Loucy (cell line): ENCODE results near the gene OPHN1.

Experiments used
- H2AFZ ChIP-seq: fragments of 200-600 bp; sonication (generic); 2 replicates; pipeline ENCODE4 v1.6.0; 2016; ENCODE audit warnings: antibody characterized with exemption, mild to moderate bottlenecking, low read length, moderate library complexity
- H3F3A ChIP-seq: fragments of 200-600 bp; 2 replicates; pipeline ENCODE4 v1.6.0; 2016; ENCODE audit warnings: antibody characterized with exemption, low read depth, mild to moderate bottlenecking
- H3K27me3 ChIP-seq: fragments of 200-600 bp; sonication (generic); 2 replicates; pipeline ENCODE4 v1.6.1; 2014; ENCODE audit warnings: low read length, mild to moderate bottlenecking; ENCODE audit not compliant: insufficient read depth, poor library complexity, severe bottlenecking
- H3K36me3 ChIP-seq: fragments of 200-600 bp; sonication (generic); 2 replicates; pipeline ENCODE4 v1.6.1; 2016; ENCODE audit warnings: low read length; ENCODE audit not compliant: insufficient read depth
- H3K4me1 ChIP-seq: fragments of 200-600 bp; sonication (generic); 2 replicates; pipeline ENCODE4 v1.5.1; 2014; ENCODE audit warnings: low read length, mild to moderate bottlenecking; ENCODE audit not compliant: insufficient read depth, poor library complexity, severe bottlenecking
- H3K4me2 ChIP-seq: fragments of 200-600 bp; sonication (generic); 2 replicates; pipeline ENCODE4 v1.6.0; 2014; ENCODE audit warnings: antibody characterized with exemption, low read length, low read depth, mild to moderate bottlenecking; ENCODE audit not compliant: poor library complexity, severe bottlenecking
- H3K4me3 ChIP-seq: fragments of 200-600 bp; sonication (generic); 2 replicates; pipeline ENCODE4 v1.5.1; 2014; ENCODE audit warnings: low read length, mild to moderate bottlenecking, mixed read lengths; ENCODE audit not compliant: poor library complexity, severe bottlenecking
- H3K79me2 ChIP-seq: fragments of 200-600 bp; sonication (generic); 2 replicates; pipeline ENCODE4 v1.6.1; 2014; ENCODE audit warnings: low read length; ENCODE audit not compliant: insufficient read depth
- H3K9ac ChIP-seq: fragments of 200-600 bp; sonication (generic); 2 replicates; pipeline ENCODE4 v1.6.0; 2014; ENCODE audit warnings: mild to moderate bottlenecking, low read depth, low read length, moderate library complexity; ENCODE audit not compliant: poor library complexity, severe bottlenecking
- H3K9me2 ChIP-seq: fragments of 200-600 bp; sonication (generic); replicated peaks from 2 replicates; pipeline ENCODE4 v1.6.1; 2016; ENCODE audit warnings: low read depth, low read length, mixed read lengths
- H3K9me3 ChIP-seq: fragments of 200-600 bp; sonication (generic); 2 replicates; pipeline ENCODE4 v1.6.1; 2014; ENCODE audit warnings: mild to moderate bottlenecking, antibody characterized with exemption, low read length, low read depth; ENCODE audit not compliant: insufficient read depth
- H4K20me1 ChIP-seq: fragments of 200-600 bp; sonication (generic); 2 replicates; pipeline ENCODE4 v1.6.0; 2014; ENCODE audit warnings: antibody characterized with exemption, low read length, mild to moderate bottlenecking; ENCODE audit not compliant: insufficient read depth, poor library complexity, severe bottlenecking
- EZH2phosphoT487 ChIP-seq: fragments of 200-600 bp; IDR thresholded peaks from 2 replicates; pipeline ENCODE4 v1.6.1; 2018; ENCODE audit warnings: antibody characterized with exemption, mild to moderate bottlenecking, moderate library complexity, borderline replicate concordance
- TF ChIP-seq, protein P1 (sequence below): fragments of 200-600 bp; sonication (generic); conservative IDR thresholded peaks from 2 replicates; pipeline ENCODE4 v1.5.1; 2014; ENCODE audit warnings: mild to moderate bottlenecking, antibody characterized with exemption, low read length

The OPHN1 gene

DNA sequence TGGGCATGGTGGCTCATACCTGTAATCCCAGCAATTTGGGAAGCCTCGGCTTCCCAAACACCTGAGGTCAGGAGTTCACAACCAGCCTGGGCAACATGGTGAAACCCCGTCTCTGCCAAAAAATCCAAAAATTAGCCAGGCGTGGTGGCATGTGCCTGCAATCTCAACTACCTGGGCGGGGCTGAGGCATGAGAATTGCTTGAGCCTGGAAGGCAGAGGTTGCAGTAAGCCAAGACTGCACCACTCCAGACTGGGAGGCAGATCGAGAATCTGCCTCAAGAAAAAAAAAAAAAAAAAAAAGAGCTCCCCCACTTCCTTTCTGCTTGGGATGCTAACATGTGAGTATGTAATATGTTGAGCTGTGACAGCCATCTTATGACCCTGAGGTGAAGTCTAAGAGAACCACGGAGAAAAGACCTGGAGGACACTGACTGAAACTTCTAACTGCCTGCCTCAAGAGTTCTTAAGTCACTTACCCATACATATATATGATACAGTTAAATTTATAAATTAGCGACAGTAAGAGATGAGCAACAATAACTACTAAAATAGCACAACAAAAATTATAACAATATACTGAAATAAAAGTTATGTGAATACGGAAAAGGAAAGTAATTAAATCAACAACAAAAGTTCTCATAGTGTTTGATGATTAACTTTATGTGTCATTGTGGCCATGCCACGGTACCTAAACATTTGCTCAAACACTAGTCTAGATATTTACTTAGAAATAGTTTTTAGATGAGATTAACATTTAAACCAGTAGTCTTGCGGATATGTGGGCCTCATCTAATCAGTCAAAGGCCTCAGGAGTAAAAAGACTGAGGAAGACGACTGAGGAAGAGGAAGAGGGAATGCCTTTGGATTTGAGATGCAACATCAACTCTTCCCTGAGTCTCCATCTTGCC is 178.3 kb downstream of the OPHN1 start:
- Histone ChIP-seq H3K9me3 (no peaks in the 10 kb centered on the region), H2AFZ (no peak overlapping the region), H4K20me1 (no peaks in the 10 kb centered on the region), H3K4me3 (no peak overlapping the region), H3K9ac (no peak overlapping the region), H3K79me2 (no peaks in the 10 kb centered on the region), H3F3A (no peaks in the 10 kb centered on the region), H3K9me2 (no peaks in the 10 kb centered on the region), H3K4me1 (no peaks in the 10 kb centered on the region), H3K36me3 (no peaks in the 10 kb centered on the region), H3K27me3 (no peaks in the 10 kb centered on the region), H3K4me2 (no peak overlapping the region)
- TF ChIP-seq EZH2phosphoT487 = no peak
- TF ChIP-seq, protein P1, sequence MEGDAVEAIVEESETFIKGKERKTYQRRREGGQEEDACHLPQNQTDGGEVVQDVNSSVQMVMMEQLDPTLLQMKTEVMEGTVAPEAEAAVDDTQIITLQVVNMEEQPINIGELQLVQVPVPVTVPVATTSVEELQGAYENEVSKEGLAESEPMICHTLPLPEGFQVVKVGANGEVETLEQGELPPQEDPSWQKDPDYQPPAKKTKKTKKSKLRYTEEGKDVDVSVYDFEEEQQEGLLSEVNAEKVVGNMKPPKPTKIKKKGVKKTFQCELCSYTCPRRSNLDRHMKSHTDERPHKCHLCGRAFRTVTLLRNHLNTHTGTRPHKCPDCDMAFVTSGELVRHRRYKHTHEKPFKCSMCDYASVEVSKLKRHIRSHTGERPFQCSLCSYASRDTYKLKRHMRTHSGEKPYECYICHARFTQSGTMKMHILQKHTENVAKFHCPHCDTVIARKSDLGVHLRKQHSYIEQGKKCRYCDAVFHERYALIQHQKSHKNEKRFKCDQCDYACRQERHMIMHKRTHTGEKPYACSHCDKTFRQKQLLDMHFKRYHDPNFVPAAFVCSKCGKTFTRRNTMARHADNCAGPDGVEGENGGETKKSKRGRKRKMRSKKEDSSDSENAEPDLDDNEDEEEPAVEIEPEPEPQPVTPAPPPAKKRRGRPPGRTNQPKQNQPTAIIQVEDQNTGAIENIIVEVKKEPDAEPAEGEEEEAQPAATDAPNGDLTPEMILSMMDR = no peak

DNA sequence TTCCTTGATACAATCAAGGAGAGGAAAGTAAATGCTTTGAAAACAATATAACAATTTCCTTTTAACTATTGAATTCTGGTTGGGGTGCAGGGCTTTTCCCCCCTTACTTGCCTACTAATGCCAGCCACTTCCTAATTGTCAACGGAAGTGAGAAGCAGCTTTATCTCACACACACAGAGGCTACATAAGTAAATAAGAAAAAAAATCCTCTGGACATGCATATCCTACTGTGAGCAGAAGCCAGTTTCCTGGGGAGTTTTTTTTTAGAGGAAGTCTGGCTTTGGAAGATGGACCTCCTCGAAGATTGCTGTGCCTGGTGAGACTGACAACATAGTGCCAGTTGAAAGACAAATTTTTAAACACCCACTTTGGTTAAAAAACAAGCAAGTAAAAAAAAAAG is 180.6 kb downstream of the OPHN1 start:
- Histone ChIP-seq H3K9me2 (no peaks in the 10 kb centered on the region), H2AFZ (no peak overlapping the region), H4K20me1 (no peaks in the 10 kb centered on the region), H3F3A (no peaks in the 10 kb centered on the region), H3K4me2 (no peak overlapping the region), H3K27me3 (no peaks in the 10 kb centered on the region), H3K9ac (no peak overlapping the region), H3K9me3 (no peaks in the 10 kb centered on the region), H3K4me3 (no peak overlapping the region), H3K36me3 (no peaks in the 10 kb centered on the region), H3K4me1 (no peaks in the 10 kb centered on the region), H3K79me2 (no peaks in the 10 kb centered on the region)
- TF ChIP-seq, protein P1 = no peak
- TF ChIP-seq EZH2phosphoT487 = no peak

DNA sequence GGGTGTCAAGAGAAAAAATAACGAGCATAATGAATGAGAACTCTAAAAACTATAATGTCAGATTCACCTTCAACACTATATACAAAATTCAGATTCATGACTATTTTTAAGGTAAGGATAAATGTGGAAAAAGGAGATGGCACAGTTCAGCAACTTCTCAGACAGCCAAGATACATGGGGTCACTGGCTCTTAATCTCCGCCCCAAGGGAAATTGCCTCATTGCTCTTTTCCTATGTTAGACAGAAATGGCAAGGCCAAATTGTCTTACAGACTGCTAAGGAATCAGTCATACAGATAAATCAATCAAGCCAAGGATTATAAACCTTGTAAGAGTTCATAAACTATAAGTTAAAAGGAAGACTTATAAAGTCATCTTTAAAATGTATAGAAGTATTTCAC is 183.4 kb downstream of the OPHN1 start:
- H3K4me3 ChIP-seq = no peak overlapping the region
- H3K27me3 ChIP-seq = no peaks in the 10 kb centered on the region
- H3K79me2 ChIP-seq = no peaks in the 10 kb centered on the region
- H3K4me1 ChIP-seq = no peaks in the 10 kb centered on the region
- TF ChIP-seq, protein P1 = no peak
- no peak for TF ChIP-seq EZH2phosphoT487
- no peaks in the 10 kb centered on the region for H3K9me3 ChIP-seq
- H3K4me2 ChIP-seq = no peak overlapping the region
- H3K9ac ChIP-seq = no peak overlapping the region
- no peaks in the 10 kb centered on the region for H3K36me3 ChIP-seq
- H4K20me1 ChIP-seq = no peaks in the 10 kb centered on the region
- no peaks in the 10 kb centered on the region for H3K9me2 ChIP-seq
- H2AFZ ChIP-seq = no peak overlapping the region
- H3F3A ChIP-seq = no peaks in the 10 kb centered on the region
